Peyer's patch (tissue), 4 donors: ENCODE measurements around the gene TBX10. TPM values are rescaled to one million over a fixed set of nuclear protein-coding genes. Genes with fewer than 3 reads are reported as not detected.

Experiments
- DNase-seq, 3 donors: peaks; one replicate each; pipeline ENCODE4 v3.0.0-alpha.2; 2017 to 2019
- H3K27ac ChIP-seq, 4 donors: fragments of 200-600 bp; sonication (generic); one replicate each; pipeline ENCODE4 v1.5.1; 2016 to 2019
- H3K27me3 ChIP-seq, 2 donors: fragments of 200-600 bp; sonication (generic); one replicate each; pipeline ENCODE4 v1.5.1; 2019
- H3K36me3 ChIP-seq, 3 donors: fragments of 200-600 bp; sonication (generic); one replicate each; pipeline ENCODE4 v1.5.1; 2016 to 2019
- H3K4me1 ChIP-seq, 4 donors: fragments of 200-600 bp; sonication (generic); one replicate each; pipeline ENCODE4 v1.5.1; 2016 to 2019
- H3K4me3 ChIP-seq, 4 donors: fragments of 200-600 bp; sonication (generic); 1 replicate in 3 of 4; 2 replicates in 1 of 4; pipeline ENCODE4 v1.5.1; 2016 to 2019; ENCODE audit warnings: mild to moderate bottlenecking in 1 of 4
- H3K9me3 ChIP-seq, 4 donors: fragments of 200-600 bp; sonication (generic); one replicate each; pipeline ENCODE4 v1.5.1; 2016 to 2019; ENCODE audit warnings: mild to moderate bottlenecking in 1 of 4
- CTCF ChIP-seq, 6 experiments: fragments of 450-650 bp in 4 of 6; fragments of 200-600 bp in 2 of 6; sonication (generic) in 1 of 6; IDR thresholded peaks; one replicate each; pipeline ENCODE4 v1.5.1; 2017 to 2019; ENCODE audit warnings: antibody characterized with exemption in 6 of 6, mild to moderate bottlenecking in 3 of 6, moderate library complexity in 1 of 6
- POLR2A ChIP-seq, 2 donors: fragments of 450-650 bp; IDR thresholded peaks; one replicate each; pipeline ENCODE4 v1.5.1; 2017; ENCODE audit warnings: antibody characterized with exemption in 2 of 2, mild to moderate bottlenecking in 2 of 2, moderate library complexity in 2 of 2
- total RNA-seq, 4 donors: library from RNA; depleted of rRNA; stranded (reverse); fragments of >200 nt; gene quantifications; one replicate each; pipeline ENCODE4 v1.1.0, GENCODE V29; 2016

Gene TBX10
- total RNA-seq, 4 donors from 2014 or later, result 16.9 to 82.5 (median 64.1) TPM; not detected in 1

DNA sequence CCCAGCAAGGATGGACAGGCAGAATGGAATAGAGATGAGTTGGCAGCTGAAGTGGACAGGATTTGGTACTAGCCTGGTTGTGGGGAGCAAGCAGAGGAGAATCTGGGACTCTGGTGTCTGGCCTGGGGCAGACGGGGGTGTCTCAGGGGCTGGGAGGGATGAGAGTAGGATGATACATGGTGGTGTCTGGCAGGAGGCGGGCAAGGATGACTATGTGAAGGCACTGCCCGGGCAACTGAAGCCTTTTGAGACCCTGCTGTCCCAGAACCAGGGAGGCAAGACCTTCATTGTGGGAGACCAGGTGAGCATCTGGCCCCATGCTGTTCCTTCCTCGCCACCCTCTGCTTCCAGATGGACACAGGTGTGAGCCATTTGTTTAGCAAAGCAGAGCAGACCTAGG is 53.7 kb downstream of the TBX10 start:
- DNase-seq, result no peak
- H3K27me3 ChIP-seq, result no peaks in the 10 kb centered on the region

DNA sequence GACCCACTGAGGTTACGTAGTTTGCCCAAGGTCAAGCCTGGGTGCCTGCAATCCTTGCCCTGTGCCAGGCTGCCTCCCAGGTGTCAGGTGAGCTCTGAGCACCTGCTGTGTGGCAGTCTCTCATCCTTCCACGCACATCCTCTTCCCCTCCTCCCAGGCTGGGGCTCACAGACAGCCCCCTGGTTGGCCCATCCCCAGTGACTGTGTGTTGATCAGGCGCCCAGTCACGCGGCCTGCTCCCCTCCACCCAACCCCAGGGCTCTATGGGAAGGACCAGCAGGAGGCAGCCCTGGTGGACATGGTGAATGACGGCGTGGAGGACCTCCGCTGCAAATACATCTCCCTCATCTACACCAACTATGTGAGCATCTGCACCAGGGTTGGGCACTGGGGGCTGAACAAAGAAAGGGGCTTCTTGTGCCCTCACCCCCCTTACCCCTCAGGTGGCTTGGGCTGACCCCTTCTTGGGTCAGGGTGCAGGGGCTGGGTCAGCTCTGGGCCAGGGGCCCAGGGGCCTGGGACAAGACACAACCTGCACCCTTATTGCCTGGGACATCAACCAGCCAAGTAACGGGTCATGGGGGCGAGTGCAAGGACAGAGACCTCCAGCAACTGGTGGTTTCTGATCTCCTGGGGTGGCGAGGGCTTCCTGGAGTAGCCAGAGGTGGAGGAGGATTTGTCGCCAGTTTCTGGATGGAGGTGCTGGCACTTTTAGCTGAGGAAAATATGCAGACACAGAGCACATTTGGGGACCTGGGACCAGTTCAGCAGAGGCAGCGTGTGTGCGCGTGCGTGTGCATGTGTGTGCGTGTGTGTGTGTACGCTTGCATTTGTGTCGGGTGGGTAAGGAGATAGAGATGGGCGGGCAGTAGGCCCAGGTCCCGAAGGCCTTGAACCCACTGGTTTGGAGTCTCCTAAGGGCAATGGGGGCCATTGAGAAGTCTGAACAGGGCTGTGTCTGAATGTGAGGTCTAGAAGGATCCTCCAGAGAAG is 54.4 kb downstream of the TBX10 start:
- DNase-seq, result peak in 2 of 3 donors; percentile 60 to 61
- Histone ChIP-seq H3K9me3 (no peaks in the 10 kb centered on the region), H3K27me3 (no peaks in the 10 kb centered on the region)

More for the DNA sequence above, 53.7 kb downstream of the TBX10 start:
- Histone ChIP-seq H3K4me3 (no peak overlapping the region), H3K27ac (peak overlapping the region in 1 of 4 donors; percentile 86), H3K9me3 (no peaks in the 10 kb centered on the region), H3K36me3 (peaks cover 0 to 9% (median 0%) of the 10 kb centered on the region in 3 donors), H3K4me1 (peaks cover 0 to 28% (median 17%) of the 10 kb centered on the region in 4 donors)
- TF ChIP-seq CTCF (IDR thresholded peaks at IDR 0.05), result no peak

DNA sequence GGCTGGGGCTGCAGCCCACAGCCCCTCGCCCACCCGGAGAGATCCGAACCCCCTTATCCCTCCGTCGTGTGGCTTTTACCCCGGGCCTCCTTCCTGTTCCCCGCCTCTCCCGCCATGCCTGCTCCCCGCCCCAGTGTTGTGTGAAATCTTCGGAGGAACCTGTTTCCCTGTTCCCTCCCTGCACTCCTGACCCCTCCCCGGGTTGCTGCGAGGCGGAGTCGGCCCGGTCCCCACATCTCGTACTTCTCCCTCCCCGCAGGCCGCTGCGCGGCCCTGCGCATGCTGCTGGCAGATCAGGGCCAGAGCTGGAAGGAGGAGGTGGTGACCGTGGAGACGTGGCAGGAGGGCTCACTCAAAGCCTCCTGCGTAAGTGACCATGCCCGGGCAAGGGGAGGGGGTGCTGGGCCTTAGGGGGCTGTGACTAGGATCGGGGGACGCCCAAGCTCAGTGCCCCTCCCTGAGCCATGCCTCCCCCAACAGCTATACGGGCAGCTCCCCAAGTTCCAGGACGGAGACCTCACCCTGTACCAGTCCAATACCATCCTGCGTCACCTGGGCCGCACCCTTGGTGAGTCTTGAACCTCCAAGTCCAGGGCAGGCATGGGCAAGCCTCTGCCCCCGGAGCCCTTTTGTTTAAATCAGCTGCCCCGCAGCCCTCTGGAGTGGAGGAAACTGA is 55.2 kb downstream of the TBX10 start:
- peaks cover 0 to 28% (median 17%) of the 10 kb centered on the region in 4 donors for H3K4me1 ChIP-seq
- peak in 1 of 2 donors; percentile 54 for TF ChIP-seq POLR2A (IDR thresholded peaks at IDR 0.05)
- TF ChIP-seq CTCF (IDR thresholded peaks at IDR 0.05), result no peak

More for the DNA sequence above, 54.4 kb downstream of the TBX10 start:
- Histone ChIP-seq H3K36me3 (peaks cover 0 to 9% (median 0%) of the 10 kb centered on the region in 3 donors), H3K4me1 (peaks cover 0 to 28% (median 17%) of the 10 kb centered on the region in 4 donors), H3K27ac (peak overlapping the region; percentile 86 to 96 (median 90)), H3K4me3 (peak overlapping the region in 2 of 4 donors; percentile 56 to 67)
- TF ChIP-seq CTCF (IDR thresholded peaks at IDR 0.05), result no peak
- TF ChIP-seq POLR2A (IDR thresholded peaks at IDR 0.05), result no peak

GRCh38 chr11:67583247-67584204 is 56.0 kb downstream of the TBX10 start, which contains the start of gene GSTP1:
TSS of gene GSTP1 (plus strand) at chr11:67583812. CDS start at chr11:67583844, 32 bp downstream.
- DNase-seq, result peak; percentile 86 to 94 (median 90)
- no peaks in the 10 kb centered on the region for H3K9me3 ChIP-seq
- peaks cover 0 to 27% (median 15%) of the 10 kb centered on the region in 4 donors for H3K4me1 ChIP-seq
- peak within 1 kb of the TSS; percentile 86 to 96 (median 90) for H3K27ac ChIP-seq
- TF ChIP-seq CTCF (IDR thresholded peaks at IDR 0.05) (peak; percentile 57 to 85 (median 72)), POLR2A (IDR thresholded peaks at IDR 0.05) (peak; percentile 81 to 84)
- peak within 1 kb of the TSS; percentile 46 to 67 (median 55) for H3K4me3 ChIP-seq
- peaks cover 0 to 9% (median 0%) of the 10 kb centered on the region in 3 donors for H3K36me3 ChIP-seq
- no peaks in the 10 kb centered on the region for H3K27me3 ChIP-seq

More for the DNA sequence above, 55.2 kb downstream of the TBX10 start:
- peak overlapping the region; percentile 86 to 96 (median 90) for H3K27ac ChIP-seq
- H3K27me3 ChIP-seq, result no peaks in the 10 kb centered on the region
- H3K9me3 ChIP-seq, result no peaks in the 10 kb centered on the region
- peak; percentile 53 to 86 (median 84) for DNase-seq
- H3K36me3 ChIP-seq, result peaks cover 0 to 9% (median 0%) of the 10 kb centered on the region in 3 donors
- peak overlapping the region; percentile 46 to 67 (median 55) for H3K4me3 ChIP-seq
